ENCODE measurements around the gene ADAM23.

The ADAM23 gene

DNA sequence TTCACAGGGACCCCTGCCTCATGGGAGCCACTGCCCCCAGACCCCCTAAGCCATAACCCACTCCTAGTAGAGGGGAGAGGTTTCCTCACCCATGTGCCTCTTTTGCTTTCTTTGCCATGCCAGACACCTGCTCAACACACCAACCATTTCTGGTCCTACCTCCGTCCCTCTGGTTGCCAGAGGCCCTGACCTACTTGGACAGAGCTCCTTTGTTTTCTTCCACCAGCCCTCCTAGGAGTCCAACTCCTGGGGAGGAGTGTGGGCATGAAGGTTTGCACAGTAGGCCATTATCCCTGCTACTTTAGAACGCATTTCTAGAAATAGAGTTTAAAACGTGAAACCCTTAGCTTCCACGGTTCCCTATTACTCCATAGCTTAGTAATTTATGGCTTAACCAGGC is 122.3 kb downstream of the ADAM23 start:
- no peak overlapping the region for H3K4me2 ChIP-seq (ENCODE audit: low read length)
- no peaks in the 10 kb centered on the region for H3K79me2 ChIP-seq (ENCODE audit: control insufficient read depth, low read length)
- H3K36me3 ChIP-seq (ENCODE audit: control insufficient read depth, low read length) = no peaks in the 10 kb centered on the region
- no peak overlapping the region for H3K4me3 ChIP-seq (ENCODE audit: low read length)
- TF ChIP-seq EZH2phosphoT487 (IDR thresholded peaks at IDR 0.05; ENCODE audit: borderline replicate concordance, low read length) = no peak
- H3K27me3 ChIP-seq (ENCODE audit: control insufficient read depth, low read length) = peaks cover 3% of the 10 kb centered on the region; the same call in 1 of the 2 replicates
- no peaks in the 10 kb centered on the region for H4K20me1 ChIP-seq (ENCODE audit: control insufficient read depth, insufficient read depth, low read depth, low read length)
- H3K9me3 ChIP-seq (ENCODE audit: control insufficient read depth, insufficient read depth, low read length) = no peaks in the 10 kb centered on the region
- H3K9me2 ChIP-seq (replicated peaks; ENCODE audit: control insufficient read depth, low read length) = no peaks in the 10 kb centered on the region
- H3K27ac ChIP-seq (ENCODE audit: low read depth, low read length) = no peak overlapping the region
- H3K4me1 ChIP-seq (ENCODE audit: control insufficient read depth, low read length) = no peaks in the 10 kb centered on the region
- H3F3A ChIP-seq (ENCODE audit: control insufficient read depth, insufficient read depth) = no peaks in the 10 kb centered on the region

GRCh38 chr2:206569470-206569869 is 126.1 kb downstream of the ADAM23 start:
- peaks cover under 1% of the 10 kb centered on the region; the same call in 1 of the 2 replicates for H3K27me3 ChIP-seq (ENCODE audit: control insufficient read depth, low read length)
- no peak overlapping the region for H3K4me2 ChIP-seq (ENCODE audit: low read length)
- H3K79me2 ChIP-seq (ENCODE audit: control insufficient read depth, low read length) = no peaks in the 10 kb centered on the region
- TF ChIP-seq CTCF (IDR thresholded peaks at IDR 0.05; ENCODE audit: low read depth, low read length, poor library complexity, severe bottlenecking) = no peak
- no peak for TF ChIP-seq EZH2phosphoT487 (IDR thresholded peaks at IDR 0.05; ENCODE audit: borderline replicate concordance, low read length)
- no peaks in the 10 kb centered on the region for H3K9me3 ChIP-seq (ENCODE audit: control insufficient read depth, insufficient read depth, low read length)
- no peaks in the 10 kb centered on the region for H3F3A ChIP-seq (ENCODE audit: control insufficient read depth, insufficient read depth)
- no peaks in the 10 kb centered on the region for H3K9me2 ChIP-seq (replicated peaks; ENCODE audit: control insufficient read depth, low read length)
- no peak overlapping the region for H3K27ac ChIP-seq (ENCODE audit: low read depth, low read length)
- no peaks in the 10 kb centered on the region for H3K36me3 ChIP-seq (ENCODE audit: control insufficient read depth, low read length)
- H4K20me1 ChIP-seq (ENCODE audit: control insufficient read depth, insufficient read depth, low read depth, low read length) = no peaks in the 10 kb centered on the region
- H3K4me3 ChIP-seq (ENCODE audit: low read length) = no peak overlapping the region
- H3K4me1 ChIP-seq (ENCODE audit: control insufficient read depth, low read length) = no peaks in the 10 kb centered on the region

DNA sequence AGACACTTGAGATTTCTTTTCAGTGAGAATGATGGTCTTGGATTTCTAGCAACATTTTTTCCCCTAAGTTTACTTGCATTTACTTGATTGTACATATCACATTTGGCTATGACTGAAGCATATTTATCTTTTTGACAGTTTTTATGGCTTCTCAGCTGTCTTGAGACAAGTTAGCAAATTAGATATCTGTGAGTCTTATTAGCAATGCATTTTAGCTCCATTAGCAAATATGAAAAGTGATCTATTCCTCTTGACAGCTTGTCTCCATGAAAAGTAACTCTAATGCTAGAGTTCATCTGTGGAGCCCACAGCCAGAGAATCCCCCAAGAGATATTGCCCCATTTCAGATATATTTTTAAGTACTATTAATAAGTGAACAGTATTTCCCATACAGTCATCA is 126.9 kb downstream of the ADAM23 start:
- no peak overlapping the region for H3K4me3 ChIP-seq (ENCODE audit: low read length)
- H3K27me3 ChIP-seq (ENCODE audit: control insufficient read depth, low read length) = no peaks in the 10 kb centered on the region
- H4K20me1 ChIP-seq (ENCODE audit: control insufficient read depth, insufficient read depth, low read depth, low read length) = no peaks in the 10 kb centered on the region
- H3K9me3 ChIP-seq (ENCODE audit: control insufficient read depth, insufficient read depth, low read length) = no peaks in the 10 kb centered on the region
- TF ChIP-seq EZH2phosphoT487 (IDR thresholded peaks at IDR 0.05; ENCODE audit: borderline replicate concordance, low read length) = no peak
- no peak for TF ChIP-seq CTCF (IDR thresholded peaks at IDR 0.05; ENCODE audit: low read depth, low read length, poor library complexity, severe bottlenecking)
- no peaks in the 10 kb centered on the region for H3K79me2 ChIP-seq (ENCODE audit: control insufficient read depth, low read length)
- H3F3A ChIP-seq (ENCODE audit: control insufficient read depth, insufficient read depth) = no peaks in the 10 kb centered on the region
- H3K9me2 ChIP-seq (replicated peaks; ENCODE audit: control insufficient read depth, low read length) = no peaks in the 10 kb centered on the region
- no peaks in the 10 kb centered on the region for H3K36me3 ChIP-seq (ENCODE audit: control insufficient read depth, low read length)
- H3K4me2 ChIP-seq (ENCODE audit: low read length) = no peak overlapping the region
- no peak overlapping the region for H3K27ac ChIP-seq (ENCODE audit: low read depth, low read length)
- no peaks in the 10 kb centered on the region for H3K4me1 ChIP-seq (ENCODE audit: control insufficient read depth, low read length)

- Histone ChIP-seq H3K9me2 (replicated peaks; ENCODE audit: control insufficient read depth, low read length) (no peaks in the 10 kb centered on the region), H3K4me1 (ENCODE audit: control insufficient read depth, low read length) (no peaks in the 10 kb centered on the region), H4K20me1 (ENCODE audit: control insufficient read depth, insufficient read depth, low read depth, low read length) (no peaks in the 10 kb centered on the region), H3K9me3 (ENCODE audit: control insufficient read depth, insufficient read depth, low read length) (no peaks in the 10 kb centered on the region), H3K27me3 (ENCODE audit: control insufficient read depth, low read length) (no peaks in the 10 kb centered on the region), H3K27ac (ENCODE audit: low read depth, low read length) (no peak overlapping the region), H3K36me3 (ENCODE audit: control insufficient read depth, low read length) (no peaks in the 10 kb centered on the region), H3K4me2 (ENCODE audit: low read length) (no peak overlapping the region), H3K4me3 (ENCODE audit: low read length) (no peak overlapping the region), H3F3A (ENCODE audit: control insufficient read depth, insufficient read depth) (no peaks in the 10 kb centered on the region), H3K79me2 (ENCODE audit: control insufficient read depth, low read length) (no peaks in the 10 kb centered on the region)
- TF ChIP-seq CTCF (IDR thresholded peaks at IDR 0.05; ENCODE audit: low read depth, low read length, poor library complexity, severe bottlenecking) (no peak), EZH2phosphoT487 (IDR thresholded peaks at IDR 0.05; ENCODE audit: borderline replicate concordance, low read length) (no peak)
Observed at GRCh38 chr2:206572725-206573124, 129.4 kb downstream of the ADAM23 start.
